ENCODE measurements around the gene HNRNPF.
"Not testable (repeated sequence)": the region's sequence is repeated elsewhere in the genome, so short reads cannot be mapped to it uniquely, and the experiment has no call there.

Gene HNRNPF

GRCh38 chr10:43347997-43348396 lies 61.0 kb downstream of the HNRNPF start:
- DNase-seq = no peak

DNA sequence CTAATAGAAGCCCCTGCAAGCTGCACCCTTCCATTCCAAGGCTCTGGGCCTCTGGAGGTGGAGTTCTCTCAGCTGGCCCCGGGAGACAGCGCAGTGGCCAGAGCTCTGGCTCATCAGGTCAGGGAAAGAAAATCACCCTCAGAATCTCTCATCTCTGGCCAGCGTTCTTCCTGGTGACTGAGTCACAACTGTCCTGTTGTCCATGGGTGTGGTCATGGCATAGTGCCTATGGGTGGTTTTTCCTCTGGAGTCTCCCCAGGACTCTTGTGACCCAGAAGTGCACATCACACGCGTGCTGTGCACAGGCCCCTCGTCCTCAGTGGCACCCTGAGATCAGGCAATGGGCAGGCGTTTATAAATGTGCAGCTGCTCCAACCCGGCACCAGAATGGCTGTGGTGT lies 64.9 kb downstream of the HNRNPF start:
- DNase-seq = no peak

DNA sequence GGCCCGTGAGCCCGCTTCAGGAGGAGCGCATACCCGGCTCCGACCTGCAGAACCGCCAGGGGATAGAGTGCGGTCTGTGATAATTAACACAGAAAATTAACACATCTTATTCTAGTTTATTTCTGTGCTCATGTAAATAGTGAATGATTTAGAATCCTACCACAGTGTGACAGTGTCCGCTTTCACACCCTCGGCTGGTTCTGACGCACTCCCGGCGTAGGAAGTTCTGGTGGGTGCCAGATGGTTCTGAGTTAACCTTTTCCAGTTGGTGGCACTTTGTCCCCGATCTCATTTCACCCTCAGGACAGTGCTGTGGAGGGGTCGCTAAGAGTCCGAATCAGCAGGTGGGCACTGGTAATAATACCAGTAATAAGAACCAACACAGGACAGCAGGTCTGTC lies 65.9 kb downstream of the HNRNPF start:
- DNase-seq = no peak

DNA sequence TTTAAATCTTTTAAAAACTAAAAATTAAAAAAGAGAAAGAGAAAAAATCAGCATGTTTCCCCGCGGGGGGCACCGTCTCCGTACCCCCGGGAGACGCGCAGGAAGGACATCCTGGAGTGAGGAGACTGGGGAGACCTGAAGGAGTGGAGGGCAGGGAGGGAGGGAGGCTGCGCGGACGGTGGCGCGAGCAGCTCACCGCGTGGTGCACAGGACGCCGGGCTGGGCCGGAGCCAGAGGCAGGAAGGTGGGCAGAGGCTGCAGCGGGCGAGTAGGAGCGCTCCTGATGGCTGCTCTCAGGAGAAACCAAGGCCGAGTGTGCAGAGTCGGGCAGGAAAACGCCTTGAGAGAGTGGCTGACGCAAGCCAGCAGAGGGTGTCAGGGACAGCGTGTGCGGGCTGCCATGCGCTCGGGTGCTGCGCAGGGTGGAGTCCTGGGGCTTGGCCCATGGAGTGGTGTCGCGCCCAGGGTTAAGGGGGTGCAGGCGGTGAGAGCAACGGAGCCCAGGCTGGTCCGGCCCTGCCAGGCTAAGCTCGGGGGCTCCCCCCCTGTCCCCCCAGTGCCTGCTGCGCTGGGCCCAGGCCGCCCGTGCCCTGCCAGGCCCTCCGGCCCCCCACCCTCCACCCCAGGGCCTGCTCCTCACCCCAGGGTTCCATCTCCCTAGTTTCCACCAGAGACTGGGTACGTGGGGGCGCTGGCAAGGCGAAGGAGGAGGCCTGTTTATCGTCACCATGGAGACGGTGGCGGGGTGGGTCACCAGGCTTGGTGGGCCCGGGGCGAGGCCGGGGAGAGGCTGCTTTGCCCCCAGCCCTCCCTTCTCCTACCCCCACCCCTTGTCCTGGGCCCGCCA lies 66.5 kb downstream of the HNRNPF start:
- no peak for DNase-seq

GRCh38 chr10:43341450-43341849 lies 67.5 kb downstream of the HNRNPF start:
- DNase-seq = no peak

DNA sequence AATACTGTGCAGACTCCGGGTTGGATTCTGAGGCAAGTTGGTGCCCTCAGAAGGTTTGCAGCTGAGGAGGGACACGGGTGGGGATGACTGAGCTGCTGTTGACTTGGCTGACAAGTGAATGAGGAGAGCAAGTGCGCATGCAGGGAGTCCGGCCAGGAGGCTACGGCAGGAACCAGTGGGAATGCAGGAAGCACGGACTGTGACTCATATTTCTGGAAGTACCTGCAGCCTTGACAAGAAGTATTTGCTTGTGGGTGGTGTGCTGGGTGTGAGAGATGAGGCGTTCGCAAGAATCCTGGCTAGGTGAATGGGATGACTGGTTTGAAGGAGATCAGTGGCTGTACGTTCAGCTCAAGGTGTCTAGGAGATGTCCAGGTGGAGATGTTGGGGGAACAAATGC lies 68.4 kb downstream of the HNRNPF start:
- DNase-seq = no peak

DNA sequence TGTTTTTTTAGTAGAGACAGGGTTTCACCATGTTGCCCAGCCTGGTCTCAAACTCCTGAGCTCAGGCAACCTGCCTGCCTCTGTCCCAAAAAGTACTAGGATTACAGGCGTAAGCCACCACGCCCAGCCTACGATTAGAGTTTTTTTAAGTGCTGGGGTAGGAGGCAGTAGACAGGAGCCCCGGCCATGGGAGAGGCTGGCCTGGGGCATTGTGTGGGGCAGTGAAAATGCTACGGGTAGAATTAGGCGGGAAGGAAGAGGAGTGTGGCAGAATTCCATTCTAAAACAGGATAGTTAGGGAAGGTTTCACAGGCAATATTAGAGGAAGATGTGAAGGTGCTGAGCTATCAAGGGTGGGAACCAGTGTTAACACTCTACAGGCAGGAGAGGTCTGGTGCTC lies 68.9 kb downstream of the HNRNPF start:
- no peak for DNase-seq

DNA sequence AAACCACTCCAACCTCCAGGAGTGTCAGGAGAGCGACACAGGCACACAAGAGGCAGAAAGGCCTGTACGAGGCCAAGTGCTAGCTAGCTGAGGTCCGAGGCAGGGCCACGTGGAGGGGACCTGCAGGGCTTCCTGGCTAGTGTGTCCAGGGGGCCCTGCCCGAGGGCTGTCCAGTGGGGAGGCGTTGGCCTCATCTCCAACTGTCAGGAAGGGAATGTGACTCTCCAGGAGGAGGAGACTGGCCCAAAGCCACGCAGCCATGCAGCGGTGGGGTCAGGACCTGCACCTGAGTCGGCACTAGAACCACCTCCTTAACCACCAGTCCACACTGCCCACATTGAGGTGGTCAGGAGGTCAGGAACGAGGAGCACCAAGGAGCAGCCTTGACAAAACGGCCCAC lies 69.8 kb downstream of the HNRNPF start:
- DNase-seq = no peak

DNA sequence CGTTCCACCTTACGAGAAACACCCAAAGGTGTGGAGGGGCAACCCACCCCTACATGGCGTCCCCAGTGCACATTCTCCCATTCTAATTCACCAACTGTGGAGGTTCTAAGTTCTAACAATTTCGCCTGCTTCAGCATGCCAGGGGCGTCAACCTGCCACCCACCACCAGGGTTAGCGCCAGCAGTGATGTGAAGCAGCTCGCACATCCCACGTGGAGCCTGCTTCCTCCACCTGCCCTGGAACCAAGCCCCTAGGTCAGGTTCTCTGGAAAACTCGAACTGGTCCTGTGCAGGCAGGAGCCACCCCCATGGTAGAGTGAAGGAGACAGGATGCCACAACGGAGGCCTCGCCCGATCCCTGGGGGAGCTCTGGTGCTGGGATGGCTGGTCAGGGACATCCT lies 70.9 kb downstream of the HNRNPF start:
- no peak for DNase-seq

DNA sequence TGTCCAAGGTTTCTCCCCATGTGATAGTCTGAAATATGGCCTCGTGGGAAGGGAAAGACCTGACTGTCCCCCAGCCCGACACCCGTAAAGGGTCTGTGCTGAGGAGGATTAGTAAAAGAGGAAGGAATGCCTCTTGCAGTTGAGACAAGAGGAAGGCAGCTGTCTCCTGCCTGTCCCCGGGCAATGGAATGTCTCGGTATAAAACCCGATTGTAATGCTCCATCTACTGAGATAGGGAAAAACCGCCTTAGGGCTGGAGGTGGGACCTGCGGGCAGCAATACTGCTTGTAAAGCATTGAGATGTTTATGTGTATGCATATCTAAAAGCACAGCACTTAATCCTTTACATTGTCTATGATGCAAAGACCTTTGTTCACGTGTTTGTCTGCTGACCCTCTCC lies 71.5 kb downstream of the HNRNPF start:
- DNase-seq = not testable (repeated sequence)

GRCh38 chr10:43336641-43337318 lies 72.2 kb downstream of the HNRNPF start:
- DNase-seq = no peak

- DNase-seq = no peak
Measured at GRCh38 chr10:43336061-43336460, 72.9 kb downstream of the HNRNPF start.

All from DMS153 (cell line).